Karpas-422 (cell line): Measurements from ENCODE around the gene C5orf15. TPM values are rescaled to one million over a fixed set of nuclear protein-coding genes. Genes with fewer than 3 reads are reported as not detected.
"Not testable (repeated sequence)": the region's sequence is repeated elsewhere in the genome, so short reads cannot be mapped to it uniquely, and the experiment has no call there.

Experiments used
- DNase-seq: peaks from one replicate; pipeline ENCODE4 v3.0.0-alpha.2; 2015
- H2AFZ ChIP-seq: fragments of 200-600 bp; sonication (generic); 2 replicates; pipeline ENCODE4 v1.6.1; 2014; ENCODE audit warnings: antibody characterized with exemption, low read length, mixed read lengths
- H3K27ac ChIP-seq: fragments of 200-600 bp; sonication (generic); 2 replicates; pipeline ENCODE4 v1.5.1; 2014; ENCODE audit warnings: mild to moderate bottlenecking, low read length, moderate library complexity
- H3K27me3 ChIP-seq: fragments of 200-600 bp; sonication (generic); 2 replicates; pipeline ENCODE4 v1.6.1; 2014; ENCODE audit warnings: low read length, mixed read lengths
- H3K36me3 ChIP-seq: fragments of 200-600 bp; sonication (generic); 2 replicates; pipeline ENCODE4 v1.6.1; 2014; ENCODE audit warnings: low read length, mixed read lengths; ENCODE audit not compliant: insufficient read depth
- H3K4me1 ChIP-seq: fragments of 200-600 bp; sonication (generic); 2 replicates; pipeline ENCODE4 v1.6.1; 2014; ENCODE audit warnings: mild to moderate bottlenecking, low read length, mixed read lengths
- H3K4me2 ChIP-seq: fragments of 200-600 bp; sonication (generic); 2 replicates; pipeline ENCODE4 v1.6.1; 2014; ENCODE audit warnings: low read length, low read depth, mild to moderate bottlenecking; ENCODE audit not compliant: poor library complexity, severe bottlenecking
- H3K4me3 ChIP-seq: fragments of 200-600 bp; sonication (generic); 2 replicates; pipeline ENCODE4 v1.5.1; 2014; ENCODE audit warnings: mild to moderate bottlenecking, antibody characterized with exemption, low read length, mixed read lengths
- H3K79me2 ChIP-seq: fragments of 200-600 bp; sonication (generic); 2 replicates; pipeline ENCODE4 v1.6.1; 2014; ENCODE audit warnings: mild to moderate bottlenecking, low read length, mixed read lengths
- H3K9ac ChIP-seq: fragments of 200-600 bp; sonication (generic); 2 replicates; pipeline ENCODE4 v1.6.0; 2014; ENCODE audit warnings: low read length
- H3K9me2 ChIP-seq: fragments of 200-600 bp; sonication (generic), shearing (Covaris generic); replicated peaks from 2 replicates; pipeline ENCODE4 v1.6.0; 2014; ENCODE audit warnings: mild to moderate bottlenecking, low read length, moderate library complexity; ENCODE audit not compliant: insufficient read depth
- H3K9me3 ChIP-seq: fragments of 300-700, 200-600 bp; sonication (generic); 2 replicates; pipeline ENCODE4 v1.6.1; 2014; ENCODE audit warnings: low read length, mixed read lengths
- H4K20me1 ChIP-seq: fragments of 200-600 bp; sonication (generic); 2 replicates; pipeline ENCODE4 v1.6.1; 2014; ENCODE audit warnings: mild to moderate bottlenecking, antibody characterized with exemption, low read length, low read depth; ENCODE audit not compliant: insufficient read depth
- total RNA-seq: library from RNA; depleted of rRNA; stranded (reverse); fragments of >200 nt; shearing (Covaris generic); gene quantifications from 2 replicates; pipeline ENCODE4 v1.2.3, GENCODE V29; 2014; ENCODE audit warnings: low replicate concordance

C5orf15 gene
- total RNA-seq, 1 experiment from 2014 or later, result 57.4 TPM

DNA sequence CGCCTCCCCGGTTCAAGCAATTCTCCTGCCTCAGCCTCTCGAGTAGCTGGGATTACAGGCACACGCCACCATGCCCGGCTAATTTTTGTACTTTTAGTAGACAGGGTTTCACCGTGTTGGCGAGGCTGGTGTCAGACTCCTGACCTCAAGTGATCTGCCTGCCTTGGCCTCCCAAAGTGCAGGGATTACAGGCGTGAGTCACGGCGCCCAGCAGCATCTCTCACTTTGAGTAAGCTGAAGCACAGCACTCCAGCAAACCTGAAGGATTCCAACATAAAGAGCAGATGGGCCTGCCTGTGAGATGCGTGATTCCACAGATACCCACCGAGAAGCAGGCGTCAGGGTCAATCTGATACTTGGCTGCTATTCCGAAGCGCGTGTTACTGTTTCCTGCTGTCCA, 7.1 kb upstream of the C5orf15 start:
- not testable (repeated sequence) for H3K9me2 ChIP-seq, DNase-seq, H3K9ac ChIP-seq, H3K4me1 ChIP-seq, H3K27me3 ChIP-seq, H3K9me3 ChIP-seq, H2AFZ ChIP-seq, H3K27ac ChIP-seq, H3K4me2 ChIP-seq, H3K4me3 ChIP-seq
- Histone ChIP-seq H3K79me2 (peaks cover 26% of the 10 kb centered on the region), H4K20me1 (peaks cover 11% of the 10 kb centered on the region), H3K36me3 (peaks cover 52% of the 10 kb centered on the region)

GRCh38 chr5:133974142-133974541, 5.7 kb upstream of the C5orf15 start:
- Histone ChIP-seq H3K36me3 (peaks cover 44% of the 10 kb centered on the region), H3K4me1 (peaks cover 23% of the 10 kb centered on the region), H2AFZ (no peak overlapping the region), H3K9me2 (no peaks in the 10 kb centered on the region), H3K4me2 (no peak overlapping the region), H3K79me2 (peaks cover 18% of the 10 kb centered on the region), H3K4me3 (no peak overlapping the region), H4K20me1 (peaks cover 4% of the 10 kb centered on the region; the same call in 1 of the 2 replicates), H3K9me3 (no peaks in the 10 kb centered on the region), H3K27ac (no peak overlapping the region), H3K27me3 (no peaks in the 10 kb centered on the region), H3K9ac (no peak overlapping the region)
- no peak for DNase-seq

DNA sequence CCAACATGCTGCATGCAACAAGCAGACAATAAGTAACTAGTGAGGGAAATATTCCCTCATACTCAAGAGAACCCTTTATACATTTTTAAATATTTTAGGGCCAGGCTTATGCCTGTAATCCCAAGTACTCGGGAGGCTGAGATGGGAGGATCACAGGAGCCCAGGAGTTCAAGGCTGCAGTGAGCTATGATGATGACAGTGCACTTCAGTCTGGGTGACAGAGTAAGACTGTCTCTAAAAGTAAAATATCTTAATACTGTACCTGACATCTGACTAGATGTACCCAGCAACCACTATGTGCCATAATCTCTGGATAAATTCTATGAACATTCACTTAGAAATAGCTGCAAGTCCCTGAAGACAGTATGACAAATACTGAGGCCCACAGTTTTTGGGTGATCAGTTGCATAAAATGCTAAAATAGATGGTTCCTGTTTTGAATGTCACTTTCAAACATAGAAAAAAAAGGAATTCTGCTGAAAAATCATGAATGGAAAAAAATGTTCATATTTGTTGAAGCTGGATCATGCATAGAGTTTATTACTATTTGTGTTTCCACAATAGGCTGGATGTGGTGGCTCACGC, 2.0 kb upstream of the C5orf15 start:
- no peaks in the 10 kb centered on the region for H4K20me1 ChIP-seq
- peaks cover 20% of the 10 kb centered on the region; the same call in 1 of the 2 replicates for H3K36me3 ChIP-seq
- H2AFZ ChIP-seq, result no peak overlapping the region
- peak overlapping the region; percentile 94; the same call in 1 of the 2 replicates for H3K4me3 ChIP-seq
- H3K79me2 ChIP-seq, result peaks cover 30% of the 10 kb centered on the region
- H3K4me1 ChIP-seq, result peaks cover 32% of the 10 kb centered on the region
- H3K27me3 ChIP-seq, result no peaks in the 10 kb centered on the region
- H3K9me3 ChIP-seq, result no peaks in the 10 kb centered on the region
- peak overlapping the region; percentile 73 for H3K4me2 ChIP-seq
- H3K9me2 ChIP-seq, result no peaks in the 10 kb centered on the region
- DNase-seq, result no peak
- H3K9ac ChIP-seq, result 0 out of 2 replicates have a peak overlapping the region, but pooled peaks have one; percentile 88
- H3K27ac ChIP-seq, result peak overlapping the region; percentile 64

- Histone ChIP-seq H3K36me3 (peaks cover 20% of the 10 kb centered on the region; the same call in 1 of the 2 replicates), H3K9me3 (no peaks in the 10 kb centered on the region), H3K4me2 (peak overlapping the region; percentile 73), H3K9ac (peak overlapping the region; percentile 88), H4K20me1 (no peaks in the 10 kb centered on the region), H3K27me3 (no peaks in the 10 kb centered on the region), H3K27ac (peak overlapping the region; percentile 64), H3K4me1 (peaks cover 32% of the 10 kb centered on the region), H3K9me2 (no peaks in the 10 kb centered on the region), H3K79me2 (peaks cover 36% of the 10 kb centered on the region), H2AFZ (no peak overlapping the region), H3K4me3 (peak overlapping the region; percentile 94)
- peak; percentile 66 for DNase-seq
These were observed 1.4 kb upstream of the C5orf15 start for GRCh38 chr5:133969654-133970324.

DNA sequence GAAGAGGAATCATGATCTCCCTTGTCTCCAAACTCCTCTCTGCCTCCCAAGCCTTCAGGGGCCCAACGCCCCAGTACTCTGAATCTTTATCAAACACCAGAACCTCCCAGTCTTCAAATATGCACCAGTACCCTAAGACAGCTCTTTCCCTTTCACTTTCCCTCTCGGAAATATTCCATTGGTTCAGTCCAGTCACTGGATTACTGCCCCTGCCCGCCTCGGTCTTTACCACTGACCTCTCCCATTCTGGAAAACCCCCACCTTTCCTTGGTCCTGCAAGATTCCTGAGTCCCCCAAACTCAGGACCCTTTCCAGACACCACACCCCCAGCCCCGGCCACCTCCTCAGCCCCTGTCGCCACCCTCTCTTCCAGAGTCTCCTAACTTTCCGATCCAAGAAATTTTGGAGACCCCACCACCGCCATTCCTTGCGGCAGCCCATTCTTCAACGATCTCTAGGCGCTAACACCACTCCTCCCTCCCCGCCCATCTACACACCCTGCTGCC, 674 bp downstream of the C5orf15 start:
- peak overlapping the region; percentile 38; the same call in 1 of the 2 replicates for H2AFZ ChIP-seq
- H3K4me3 ChIP-seq, result peak overlapping the region; percentile 94
- H3K27me3 ChIP-seq, result no peaks in the 10 kb centered on the region
- H3K9me2 ChIP-seq, result no peaks in the 10 kb centered on the region
- H3K27ac ChIP-seq, result peak overlapping the region; percentile 42
- peak overlapping the region; percentile 73 for H3K4me2 ChIP-seq
- peak; percentile 58 for DNase-seq
- H3K9ac ChIP-seq, result peak overlapping the region; percentile 88
- H3K9me3 ChIP-seq, result no peaks in the 10 kb centered on the region
- peaks cover 32% of the 10 kb centered on the region for H3K4me1 ChIP-seq
- no peaks in the 10 kb centered on the region for H4K20me1 ChIP-seq
- H3K79me2 ChIP-seq, result peaks cover 56% of the 10 kb centered on the region
- H3K36me3 ChIP-seq, result peaks cover 4% of the 10 kb centered on the region; the same call in 1 of the 2 replicates

GRCh38 chr5:133967124-133967523, 1.3 kb downstream of the C5orf15 start:
- H3K79me2 ChIP-seq, result peaks cover 63% of the 10 kb centered on the region
- H3K4me3 ChIP-seq, result peak overlapping the region; percentile 94

DNA sequence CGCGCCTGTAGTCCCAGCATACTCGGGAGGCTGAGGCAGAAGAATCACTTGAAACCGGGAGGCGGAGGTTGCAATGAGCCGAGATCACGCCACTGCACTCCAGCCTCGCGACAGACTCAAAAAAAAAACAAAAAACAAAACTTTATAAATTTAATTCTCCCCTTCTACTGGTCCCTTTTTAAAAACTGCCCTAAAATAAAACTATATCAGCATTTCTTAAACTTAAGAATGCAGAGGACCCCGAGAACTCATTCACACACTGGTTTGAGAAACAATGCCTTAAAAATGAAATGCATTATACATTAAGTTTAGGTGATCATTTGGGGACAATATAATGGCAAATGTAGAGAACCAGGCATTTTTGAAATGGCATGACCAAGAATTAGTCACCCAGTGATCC, 2.3 kb downstream of the C5orf15 start:
- no peaks in the 10 kb centered on the region for H3K9me3 ChIP-seq
- H3K27me3 ChIP-seq, result no peaks in the 10 kb centered on the region
- no peak overlapping the region for H3K4me2 ChIP-seq
- H3K36me3 ChIP-seq, result 0 out of 2 replicates have a peak, but pooled peaks cover 4% of the 10 kb centered on the region
- H3K27ac ChIP-seq, result no peak overlapping the region
- no peak for DNase-seq
- H3K9ac ChIP-seq, result no peak overlapping the region
- H4K20me1 ChIP-seq, result no peaks in the 10 kb centered on the region
- peaks cover 69% of the 10 kb centered on the region for H3K79me2 ChIP-seq
- peaks cover 38% of the 10 kb centered on the region for H3K4me1 ChIP-seq
- H3K9me2 ChIP-seq, result no peaks in the 10 kb centered on the region
- no peak overlapping the region for H3K4me3 ChIP-seq
- no peak overlapping the region for H2AFZ ChIP-seq

More at GRCh38 chr5:133967124-133967523, 1.3 kb downstream of the C5orf15 start:
- Histone ChIP-seq H3K36me3 (peaks cover 4% of the 10 kb centered on the region; the same call in 1 of the 2 replicates), H3K27me3 (no peaks in the 10 kb centered on the region), H3K4me2 (peak overlapping the region; percentile 73), H4K20me1 (no peaks in the 10 kb centered on the region), H3K4me1 (peaks cover 37% of the 10 kb centered on the region), H3K27ac (no peak overlapping the region), H3K9me3 (no peaks in the 10 kb centered on the region), H3K9me2 (no peaks in the 10 kb centered on the region), H2AFZ (no peak overlapping the region), H3K9ac (peak overlapping the region; percentile 88)
- DNase-seq, result no peak

DNA sequence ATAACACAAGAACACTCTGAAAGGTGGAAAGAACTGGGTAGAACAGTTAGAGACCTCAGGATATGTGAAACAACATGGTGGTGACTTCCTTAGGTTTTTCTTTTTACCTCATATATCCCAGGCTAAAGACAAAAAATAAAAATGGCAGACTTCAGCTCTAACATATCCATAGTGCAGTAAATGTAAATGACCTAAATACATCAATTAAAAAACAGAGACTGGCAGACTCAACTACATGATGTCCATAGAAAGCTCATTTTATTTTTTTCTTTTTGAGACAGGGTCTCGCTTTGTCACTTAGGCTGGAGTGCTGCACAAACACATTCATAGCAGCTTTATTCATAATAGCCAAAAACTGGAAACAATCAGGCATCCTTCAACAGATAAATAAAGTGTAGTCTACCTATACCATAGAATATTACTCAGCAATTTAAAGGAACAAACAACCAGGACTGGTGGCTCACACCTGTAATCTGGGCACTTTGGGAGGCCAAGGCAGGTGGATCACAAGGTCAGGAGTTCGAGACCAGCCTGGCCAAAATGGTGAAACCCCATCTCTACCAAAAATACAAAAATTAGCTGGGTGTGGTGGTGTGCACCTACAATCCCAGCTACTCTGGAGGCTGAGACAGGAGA, 4.8 kb downstream of the C5orf15 start:
- DNase-seq, result no peak
- no peak overlapping the region for H3K4me3 ChIP-seq
- H2AFZ ChIP-seq, result no peak overlapping the region
- no peaks in the 10 kb centered on the region for H3K9me2 ChIP-seq
- peaks cover 12% of the 10 kb centered on the region; the same call in 1 of the 2 replicates for H3K36me3 ChIP-seq
- no peaks in the 10 kb centered on the region for H4K20me1 ChIP-seq
- no peaks in the 10 kb centered on the region for H3K9me3 ChIP-seq
- no peak overlapping the region for H3K27ac ChIP-seq
- H3K4me2 ChIP-seq, result no peak overlapping the region
- H3K4me1 ChIP-seq, result peaks cover 32% of the 10 kb centered on the region
- H3K9ac ChIP-seq, result no peak overlapping the region
- H3K79me2 ChIP-seq, result peaks cover 84% of the 10 kb centered on the region
- H3K27me3 ChIP-seq, result no peaks in the 10 kb centered on the region
